GM13977 (cell line): ENCODE measurements around the gene CACNA1S.

ENCODE experiments used
- DNase-seq: peaks from one replicate; pipeline ENCODE4 v3.0.0; 2012; ENCODE audit warnings: low spot score
- in situ Hi-C: fragments of 300-500 bp; cut with MboI; formaldehyde crosslinking; loops from one replicate; pipeline ENCODE4 v1.12.0; 2022; ENCODE audit warnings: low sequenced_read_pairs, low pct_unique_long_range_greater_than_20kb, mixed read lengths, inconsistent platforms; ENCODE audit not compliant: unreplicated experiment
- TF ChIP-seq, protein P1 (sequence below): IDR thresholded peaks from 2 replicates; pipeline ENCODE4 v1.5.1; 2012; ENCODE audit warnings: mild to moderate bottlenecking, control low read depth; ENCODE audit not compliant: insufficient read depth; ENCODE audit errors: extremely low read depth, missing control alignments

CACNA1S gene

DNA sequence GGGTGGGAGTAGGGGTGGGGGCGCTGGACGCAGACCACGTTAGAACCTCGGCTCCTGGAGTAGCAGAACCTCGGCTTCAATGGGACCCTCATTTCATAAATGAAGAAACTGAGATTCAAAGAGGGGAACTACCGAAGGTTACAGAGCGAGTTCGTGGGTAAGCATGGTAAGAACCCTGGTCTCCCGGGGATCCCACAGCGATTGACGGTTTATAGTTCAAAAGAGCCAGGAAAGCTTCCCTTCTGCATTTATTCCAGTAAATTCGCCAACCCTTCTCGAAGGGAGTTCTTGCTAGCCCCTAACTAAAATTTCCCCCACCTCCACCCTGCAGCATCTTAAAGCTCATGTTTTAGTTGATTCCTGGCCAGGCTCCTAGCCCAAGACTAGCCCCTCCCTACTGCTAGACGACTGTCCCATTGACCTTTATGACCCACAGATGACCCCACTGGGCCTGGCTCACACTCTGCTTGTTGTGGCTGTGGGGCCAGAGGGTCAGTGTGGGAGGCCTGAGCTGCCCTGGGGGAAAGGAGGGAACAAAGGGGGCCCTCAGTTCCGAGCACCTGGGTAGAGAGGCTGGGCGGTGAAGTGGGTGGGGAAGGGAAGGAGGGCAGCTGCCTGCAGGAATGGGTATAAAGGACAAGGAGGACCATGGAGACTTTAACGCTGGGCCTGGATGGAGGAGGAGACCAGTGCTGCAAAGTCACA lies 88.2 kb downstream of the CACNA1S start:
- in situ Hi-C loops, result no loop called here
- no peak for DNase-seq

DNA sequence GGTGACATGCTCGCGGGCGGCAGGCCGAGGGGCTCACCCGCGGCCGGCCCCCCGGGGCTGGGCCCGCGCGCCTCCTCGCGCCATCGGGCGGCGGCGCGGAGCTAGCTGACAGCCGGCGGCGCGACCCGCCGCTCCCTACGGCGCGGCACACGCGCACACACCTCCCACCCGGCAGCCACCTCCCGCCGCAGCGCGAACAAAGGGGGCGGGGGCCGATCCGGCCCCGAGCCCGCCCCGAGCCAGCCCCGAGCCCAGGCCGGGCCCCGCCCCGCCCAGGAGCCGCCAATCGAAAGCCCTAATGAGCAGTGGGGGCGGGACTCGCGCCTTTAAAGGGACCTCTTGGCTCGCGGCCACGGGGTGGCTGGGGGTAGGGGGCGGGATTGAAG lies 88.7 kb downstream of the CACNA1S start, which contains the start of gene KIF21B:
TSS of gene KIF21B (minus strand) at position 198 of the 386 bp plus-strand sequence. CDS start 331 bp downstream, outside the sequence.
- in situ Hi-C loops, result no loop called here
- TF ChIP-seq, protein P1, sequence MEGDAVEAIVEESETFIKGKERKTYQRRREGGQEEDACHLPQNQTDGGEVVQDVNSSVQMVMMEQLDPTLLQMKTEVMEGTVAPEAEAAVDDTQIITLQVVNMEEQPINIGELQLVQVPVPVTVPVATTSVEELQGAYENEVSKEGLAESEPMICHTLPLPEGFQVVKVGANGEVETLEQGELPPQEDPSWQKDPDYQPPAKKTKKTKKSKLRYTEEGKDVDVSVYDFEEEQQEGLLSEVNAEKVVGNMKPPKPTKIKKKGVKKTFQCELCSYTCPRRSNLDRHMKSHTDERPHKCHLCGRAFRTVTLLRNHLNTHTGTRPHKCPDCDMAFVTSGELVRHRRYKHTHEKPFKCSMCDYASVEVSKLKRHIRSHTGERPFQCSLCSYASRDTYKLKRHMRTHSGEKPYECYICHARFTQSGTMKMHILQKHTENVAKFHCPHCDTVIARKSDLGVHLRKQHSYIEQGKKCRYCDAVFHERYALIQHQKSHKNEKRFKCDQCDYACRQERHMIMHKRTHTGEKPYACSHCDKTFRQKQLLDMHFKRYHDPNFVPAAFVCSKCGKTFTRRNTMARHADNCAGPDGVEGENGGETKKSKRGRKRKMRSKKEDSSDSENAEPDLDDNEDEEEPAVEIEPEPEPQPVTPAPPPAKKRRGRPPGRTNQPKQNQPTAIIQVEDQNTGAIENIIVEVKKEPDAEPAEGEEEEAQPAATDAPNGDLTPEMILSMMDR, result no peak
- peak; percentile 96 for DNase-seq

More for the DNA sequence above, 88.2 kb downstream of the CACNA1S start:
- TF ChIP-seq, protein P1, result no peak

GRCh38 chr1:201022820-201023516 lies 89.3 kb downstream of the CACNA1S start:
- TF ChIP-seq, protein P1, result peak; percentile 24
- in situ Hi-C loops, result no loop called here
- DNase-seq, result no peak

DNA sequence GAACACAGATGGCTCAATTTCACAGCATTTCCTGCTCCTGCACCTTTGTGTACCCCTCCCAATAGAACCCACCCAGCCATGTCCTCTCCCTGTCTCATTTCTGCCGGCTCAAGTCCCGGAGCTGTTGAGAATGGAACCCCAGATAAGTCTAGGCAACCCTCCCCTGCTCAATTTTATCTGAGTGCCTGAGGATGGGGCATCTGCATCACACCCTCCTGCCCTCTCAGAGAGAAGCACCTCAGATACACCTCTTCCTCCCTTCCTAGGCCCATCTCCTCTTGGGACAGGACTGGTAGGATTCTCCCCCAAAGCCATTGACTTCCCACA lies 89.8 kb downstream of the CACNA1S start:
- TF ChIP-seq, protein P1, result no peak
- in situ Hi-C loops, result no loop called here
- no peak for DNase-seq

GRCh38 chr1:201021630-201022492 lies 90.4 kb downstream of the CACNA1S start:
- TF ChIP-seq, protein P1, result no peak
- in situ Hi-C loops, result no loop called here
- DNase-seq, result peak; percentile 51
